Left forelimb (tissue), 1 donor: Measurements from ENCODE around the gene PMEPA1.

Source experiments
- DNase-seq: peaks from one replicate; pipeline ENCODE4 v3.0.0-alpha.2; 2018; ENCODE audit warnings: low spot score

Gene PMEPA1

DNA sequence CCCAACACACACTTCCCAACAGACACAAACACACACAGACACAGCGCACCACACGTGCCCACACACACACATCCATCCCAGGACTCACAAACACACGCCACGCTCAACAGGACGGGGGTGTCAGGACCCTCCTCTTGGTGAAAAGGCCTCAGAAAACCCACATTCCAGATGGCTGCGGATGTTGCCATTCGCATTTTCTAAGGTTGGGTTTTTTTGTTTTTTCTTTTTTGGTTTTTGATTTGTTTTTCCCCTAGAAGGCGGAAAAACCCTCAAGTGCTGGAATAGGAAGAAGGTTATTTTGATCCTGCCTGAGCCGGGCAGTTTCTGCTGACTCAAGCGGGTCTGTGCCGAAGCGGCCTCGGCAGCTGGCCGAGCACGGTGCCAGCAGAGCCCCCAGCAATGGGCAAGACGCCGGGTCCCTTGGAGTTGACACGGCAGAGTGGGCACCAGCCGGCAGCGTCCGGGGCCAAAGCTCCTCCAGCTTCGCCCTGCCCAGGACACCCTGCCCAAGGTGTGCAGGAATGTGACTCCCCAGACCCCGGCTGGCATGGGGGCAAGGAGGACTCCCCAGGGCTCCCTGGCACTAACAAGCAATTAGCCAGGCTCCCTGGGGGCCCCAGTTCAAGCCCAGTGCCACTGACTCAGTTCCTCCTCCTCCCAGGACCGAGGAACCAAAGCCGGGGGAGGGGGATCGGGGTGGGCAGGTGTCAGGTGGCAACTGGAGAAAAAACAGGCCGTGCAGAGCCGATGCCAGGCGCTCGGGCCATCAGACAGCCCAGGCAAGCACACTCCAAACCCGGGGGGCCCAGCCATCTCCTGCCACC, 48.7 kb downstream of the PMEPA1 start:
- DNase-seq: peak; percentile 67

GRCh38 chr20:57660181-57660921, 49.5 kb downstream of the PMEPA1 start:
- no peak for DNase-seq

- peak; percentile 55 for DNase-seq
Observed at GRCh38 chr20:57659517-57660180, 50.2 kb downstream of the PMEPA1 start.

GRCh38 chr20:57658833-57659516, 50.8 kb downstream of the PMEPA1 start:
- DNase-seq: peak; percentile 55

DNA sequence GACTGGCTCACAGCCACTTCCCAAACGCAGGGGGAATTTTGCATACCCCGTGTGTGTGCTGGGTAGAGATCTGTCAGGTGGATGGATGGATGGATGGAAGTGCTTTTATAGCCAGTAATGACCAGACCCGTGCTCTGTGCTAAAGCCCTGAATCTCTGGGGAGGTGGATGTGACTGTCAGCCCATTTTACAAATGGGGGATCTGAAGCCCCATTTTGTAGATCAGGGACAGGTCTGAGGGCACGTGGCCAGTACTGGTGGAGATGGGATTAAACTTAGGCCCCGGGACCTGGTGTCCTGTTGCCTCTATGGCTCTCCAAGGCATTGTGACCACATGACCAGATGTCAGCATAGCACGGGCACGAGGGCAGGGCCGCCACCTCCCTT, 51.4 kb downstream of the PMEPA1 start:
- DNase-seq: peak; percentile 60

DNA sequence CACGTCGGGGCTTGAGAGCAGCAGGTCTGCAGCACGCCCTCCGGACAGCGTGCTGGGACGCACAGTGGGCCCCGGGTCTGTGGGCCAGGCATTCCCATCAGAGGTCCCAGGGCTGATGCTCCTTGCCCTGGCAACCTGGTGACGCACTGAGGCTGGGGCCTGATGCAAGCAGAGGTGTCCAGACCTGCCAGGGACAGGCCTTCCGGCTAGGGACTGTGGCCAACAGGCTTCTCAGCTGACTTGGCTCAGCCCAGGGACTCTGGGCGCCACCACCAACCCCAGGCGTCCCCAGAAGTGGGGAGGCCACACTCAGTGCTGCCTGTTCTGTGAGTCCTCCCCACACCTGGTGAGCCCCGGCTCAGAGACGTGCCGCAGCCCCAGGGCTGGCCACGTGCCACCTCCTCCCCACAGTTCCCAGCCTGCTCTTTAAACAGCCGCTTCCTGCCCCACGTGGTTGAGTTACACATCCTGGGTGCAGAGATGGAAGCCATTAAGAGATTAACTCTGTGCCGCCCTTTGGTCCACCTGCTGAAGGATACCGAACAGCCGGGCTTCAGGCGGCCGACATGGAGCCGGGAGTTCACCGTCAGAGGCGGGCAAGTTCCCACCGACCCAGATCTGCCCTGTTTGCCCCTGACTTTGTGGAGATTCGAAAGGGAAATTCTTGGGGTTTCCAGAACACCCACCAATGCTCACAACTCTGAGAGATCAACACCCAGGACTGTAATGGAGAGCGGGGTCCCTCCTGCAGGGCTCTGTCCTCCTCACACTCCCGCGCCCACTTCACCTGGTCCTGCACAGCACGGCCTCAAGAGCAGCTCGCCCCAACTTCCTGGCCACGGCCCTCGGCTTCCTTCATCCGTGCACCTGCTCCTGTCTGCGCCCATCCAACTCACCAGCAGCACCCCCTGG, 52.0 kb downstream of the PMEPA1 start:
- DNase-seq: peak; percentile 59

DNA sequence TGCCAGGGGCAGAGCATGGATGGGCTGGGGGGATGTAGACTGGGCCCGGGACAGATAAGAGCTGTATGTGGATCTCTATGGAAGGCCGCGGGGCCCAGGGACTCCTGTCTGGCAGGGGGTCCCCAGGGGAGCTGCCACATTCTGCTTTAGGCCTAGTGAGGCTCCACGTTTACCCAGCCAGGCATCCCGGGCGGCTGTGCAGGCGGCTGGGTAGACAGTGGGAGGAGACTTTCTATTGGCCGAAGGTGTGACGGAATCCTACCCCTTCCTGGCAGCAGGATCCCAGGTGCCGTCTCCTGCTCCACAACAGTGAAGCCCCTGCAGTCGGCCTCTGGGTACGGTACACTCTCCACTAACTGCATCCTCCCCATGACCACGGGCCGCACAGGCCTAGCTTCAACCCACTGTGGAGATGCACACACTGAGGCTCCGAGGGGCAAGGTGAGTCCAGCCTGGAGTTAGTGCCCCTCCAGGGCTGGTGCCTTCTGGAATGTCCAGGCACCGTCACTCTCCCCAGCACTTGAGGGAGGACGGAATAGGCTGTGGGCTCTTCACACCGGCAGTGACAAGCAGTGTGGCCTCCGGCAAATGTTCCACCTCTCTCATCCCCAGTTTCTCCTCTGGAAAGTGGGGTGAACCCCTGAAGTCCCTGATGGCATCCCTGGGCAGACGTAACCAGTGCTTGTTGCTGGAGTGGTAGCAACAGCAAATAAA, 52.8 kb downstream of the PMEPA1 start:
- DNase-seq: peak; percentile 59

DNA sequence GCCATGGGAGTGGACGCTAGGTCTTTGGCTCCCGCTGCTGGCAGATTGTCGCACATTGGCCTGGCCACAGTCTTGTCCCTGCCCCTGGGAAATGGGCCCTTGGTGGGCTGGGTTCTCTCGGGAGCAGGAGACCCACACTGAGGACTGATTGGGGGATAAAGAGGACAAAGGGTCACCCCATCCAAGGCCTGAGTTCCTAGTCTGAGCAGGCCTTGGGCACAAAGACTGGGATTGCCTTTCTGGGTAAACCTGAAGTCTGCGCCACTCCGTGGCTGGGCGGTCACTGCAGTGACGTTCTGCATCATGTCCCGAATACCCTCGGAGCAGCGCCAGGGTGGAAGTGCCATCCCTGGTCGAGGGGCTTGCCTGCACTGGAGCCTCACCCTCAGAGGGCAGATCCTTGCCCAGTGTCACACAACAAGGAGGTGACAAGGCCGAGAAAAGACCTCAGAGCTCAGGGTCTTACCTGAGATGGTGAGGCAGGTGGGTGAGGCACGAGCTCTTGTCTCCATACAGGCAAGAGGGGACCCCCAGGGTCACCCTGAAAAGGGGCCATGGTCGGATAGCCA, 53.5 kb downstream of the PMEPA1 start:
- peak; percentile 64 for DNase-seq

DNA sequence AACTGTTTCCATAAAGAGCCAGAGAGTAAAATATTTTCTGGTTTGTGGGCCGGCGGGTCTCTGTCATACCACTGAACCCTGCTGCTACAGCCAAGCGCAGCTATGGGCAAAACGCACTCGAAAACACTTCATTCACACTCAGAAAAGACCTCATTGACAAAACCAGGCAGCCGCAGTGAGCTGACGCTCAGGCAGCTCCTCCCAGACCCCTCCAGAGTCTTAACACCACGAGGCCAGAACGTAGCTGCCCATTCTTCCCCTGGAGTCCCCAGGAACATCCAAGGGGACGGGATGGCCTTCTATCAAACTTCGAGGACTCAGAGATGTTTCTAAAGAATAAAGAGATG, 54.0 kb downstream of the PMEPA1 start:
- DNase-seq: peak; percentile 58

DNA sequence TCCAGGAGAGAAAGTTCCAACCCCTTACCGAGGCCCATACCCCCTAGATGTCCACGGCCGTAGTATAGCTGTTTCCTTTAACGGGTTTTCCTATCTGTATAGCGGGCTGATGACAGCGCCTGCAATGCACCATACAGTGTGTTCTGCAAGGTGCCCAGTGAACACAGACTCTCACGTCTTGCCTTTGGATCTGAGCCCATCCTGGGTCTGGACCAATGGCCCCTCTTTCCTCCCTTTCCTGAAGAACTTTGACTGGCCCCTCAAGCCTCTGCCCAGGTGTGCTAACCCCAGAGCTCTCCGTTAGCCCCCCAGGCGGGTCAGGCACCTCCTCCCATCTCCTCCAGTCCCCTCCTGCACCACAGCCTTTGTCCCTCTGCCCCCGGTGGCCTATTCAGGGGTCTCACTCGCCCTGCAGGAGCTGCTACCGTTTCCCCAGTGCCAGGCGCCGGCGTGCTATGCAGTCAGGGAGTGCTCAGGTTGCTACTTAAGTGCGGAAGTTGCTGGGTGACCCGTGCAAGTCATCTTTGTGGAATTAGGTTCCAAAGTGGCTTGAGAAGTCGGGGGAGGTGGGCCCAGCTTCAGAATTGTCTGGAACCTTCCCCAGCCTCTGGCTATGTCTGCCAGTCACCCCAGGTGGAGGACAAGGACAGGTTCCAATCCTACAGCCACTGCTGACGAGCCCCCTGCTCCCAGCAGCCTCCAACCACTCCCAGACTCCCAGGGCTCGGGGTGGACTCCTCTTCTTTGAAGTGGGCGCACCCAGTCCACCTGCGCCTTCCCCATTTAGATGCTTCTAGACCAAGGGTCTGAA, 54.6 kb downstream of the PMEPA1 start:
- DNase-seq: peak; percentile 48

GRCh38 chr20:57654363-57654997, 55.3 kb downstream of the PMEPA1 start:
- DNase-seq: peak; percentile 77

GRCh38 chr20:57653910-57654309, 55.9 kb downstream of the PMEPA1 start:
- no peak for DNase-seq

- DNase-seq: no peak
Observed at GRCh38 chr20:57653546-57653900, 56.3 kb downstream of the PMEPA1 start.

DNA sequence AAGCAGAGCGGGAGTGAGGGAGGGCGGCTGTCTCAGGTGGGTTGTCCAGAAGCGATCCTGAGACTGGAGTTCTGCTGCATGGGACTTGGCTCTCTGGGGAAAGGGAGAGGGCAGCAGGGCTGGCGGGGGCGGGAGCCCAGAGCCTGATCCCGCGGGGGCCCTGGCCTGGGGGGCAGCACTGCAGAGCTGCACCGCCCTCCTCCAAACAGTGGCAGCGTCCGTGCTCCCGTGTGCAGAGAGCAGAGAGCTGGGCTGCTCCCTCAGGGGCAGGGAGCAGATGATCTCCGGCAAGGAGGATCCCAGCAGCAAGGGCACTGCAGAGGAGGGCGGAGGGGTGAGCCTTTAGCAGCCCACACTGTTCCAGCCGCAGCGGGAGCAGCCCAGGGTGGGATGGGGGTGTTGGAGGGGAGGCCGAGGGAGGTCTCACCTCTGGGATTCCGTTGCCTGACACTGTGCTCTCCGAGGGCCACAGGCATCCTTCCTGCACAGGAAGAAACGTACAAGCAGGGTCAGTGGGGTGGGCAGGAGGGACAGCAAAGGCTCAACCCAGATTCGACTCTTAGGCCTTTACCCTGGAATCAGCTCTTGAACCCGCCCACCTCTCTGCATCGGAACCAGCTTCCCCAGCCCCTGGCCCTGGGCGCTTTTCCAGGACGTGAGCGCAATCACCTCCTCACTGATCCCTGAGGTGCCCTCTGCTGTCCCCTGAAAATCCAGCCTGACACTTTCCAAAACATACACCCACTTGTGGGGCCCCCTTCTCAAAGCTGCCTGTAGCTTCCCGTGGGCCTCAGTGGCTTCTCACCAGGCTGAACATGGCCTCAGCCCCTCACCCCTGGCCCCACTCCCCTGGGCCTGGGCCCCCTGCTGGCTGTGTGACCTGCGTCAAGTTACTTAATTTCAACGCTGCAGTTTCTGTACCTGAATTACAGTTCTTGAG, 56.9 kb downstream of the PMEPA1 start:
- DNase-seq: peak; percentile 48

DNA sequence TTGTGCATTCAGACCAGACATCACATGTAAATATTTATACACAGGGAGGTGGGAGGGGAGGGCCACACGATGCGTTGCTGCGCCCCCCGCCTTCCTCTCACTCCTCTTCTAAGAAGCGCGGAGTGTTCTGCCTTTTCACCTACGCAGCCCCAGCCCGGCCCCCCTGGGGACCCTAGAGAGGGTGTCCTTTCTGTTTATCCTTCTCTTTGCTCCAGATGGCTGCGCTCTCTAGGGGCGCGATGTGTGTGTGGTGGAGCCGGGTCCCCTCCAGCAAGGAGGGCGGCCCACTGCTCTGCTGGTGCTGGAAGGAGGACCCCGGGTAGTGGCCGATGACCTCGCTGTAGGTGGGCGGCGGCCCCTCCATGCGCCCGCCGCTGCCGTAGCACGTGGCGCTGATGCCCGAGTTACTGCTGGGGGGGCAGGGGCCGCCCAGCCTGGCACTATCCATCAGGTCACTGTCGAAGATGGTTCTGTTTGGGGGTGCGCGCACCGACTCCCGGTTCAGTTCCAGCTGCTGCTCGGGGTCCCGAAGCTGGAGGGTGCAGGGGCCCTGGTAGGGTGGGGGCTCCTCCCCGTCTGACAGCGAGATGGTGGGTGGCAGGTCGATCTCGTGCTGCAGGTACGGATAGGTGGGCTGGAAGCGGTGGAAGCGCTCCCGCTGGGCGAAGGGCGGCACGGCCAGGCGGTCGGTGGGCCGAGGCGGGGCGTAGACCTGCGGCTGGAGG, 57.8 kb downstream of the PMEPA1 start:
- peak; percentile 57 for DNase-seq

GRCh38 chr20:57650756-57651483, 58.9 kb downstream of the PMEPA1 start:
- DNase-seq: peak; percentile 57
